HepG2 (cell line): Measurements from ENCODE around the gene RUNDC1. TPM values are rescaled to one million over a fixed set of nuclear protein-coding genes. Genes with fewer than 3 reads are reported as not detected.
A peak's percentile ranks its signal among the peaks of the same experiment; 100 is the strongest.

ENCODE experiments used
- CENPX ChIP-seq: sonication (generic); formaldehyde crosslinking; IDR thresholded peaks from 2 replicates; pipeline ENCODE4 v1.9.0; 2021; ENCODE audit warnings: mild to moderate bottlenecking, missing genetic modification reagents, moderate library complexity
- DZIP1 ChIP-seq: sonication (generic); formaldehyde crosslinking; IDR thresholded peaks from 2 replicates; pipeline ENCODE4 v1.5.0; 2020; ENCODE audit warnings: mild to moderate bottlenecking, missing genetic modification reagents
- FOXO1 ChIP-seq: sonication (generic); formaldehyde crosslinking; IDR thresholded peaks from 2 replicates; pipeline ENCODE4 v1.4.0; 2020; ENCODE audit warnings: missing genetic modification reagents
- MATR3 ChIP-seq: sonication (generic); formaldehyde crosslinking; IDR thresholded peaks from 2 replicates; pipeline ENCODE4 v1.4.0; 2020; ENCODE audit warnings: missing genetic modification reagents
- MEF2D ChIP-seq: sonication (generic); formaldehyde crosslinking; IDR thresholded peaks from 2 replicates; pipeline ENCODE4 v1.5.1; 2020; ENCODE audit warnings: mild to moderate bottlenecking, missing genetic modification reagents
- MIXL1 ChIP-seq: IDR thresholded peaks from 2 replicates; pipeline ENCODE4 v1.6.1; 2016
- MTERF4 ChIP-seq: sonication (generic); formaldehyde crosslinking; IDR thresholded peaks from 2 replicates; pipeline ENCODE4 v1.8.0; 2023; ENCODE audit warnings: mild to moderate bottlenecking, missing genetic modification reagents
- NR1H2 ChIP-seq: sonication (generic); formaldehyde crosslinking; IDR thresholded peaks from 2 replicates; pipeline ENCODE4 v1.8.1; 2022; ENCODE audit warnings: low read depth, missing genetic modification reagents, borderline replicate concordance
- PLRG1 ChIP-seq: fragments of 450-650 bp; conservative IDR thresholded peaks from 2 replicates; pipeline ENCODE4 v1.6.1; 2016
- SNAPC2 ChIP-seq: sonication (generic); formaldehyde crosslinking; IDR thresholded peaks from 2 replicates; pipeline ENCODE4 v1.8.1; 2022; ENCODE audit warnings: mild to moderate bottlenecking, missing genetic modification reagents
- SRSF4 ChIP-seq: fragments of 200-400 bp; formaldehyde crosslinking; IDR thresholded peaks from one replicate; pipeline ENCODE4 v1.6.1; 2018; ENCODE audit warnings: mild to moderate bottlenecking, low read depth, low read length, moderate library complexity; ENCODE audit not compliant: poor library complexity, severe bottlenecking
- SSRP1 ChIP-seq: IDR thresholded peaks from 2 replicates; pipeline ENCODE4 v1.6.1; 2016; ENCODE audit warnings: control low read depth
- TP53 ChIP-seq: sonication (generic); formaldehyde crosslinking; conservative IDR thresholded peaks from 2 replicates; pipeline ENCODE4 v1.4.0; 2020; ENCODE audit warnings: missing genetic modification reagents
- ZFP36 ChIP-seq: fragments of 150-350 bp; IDR thresholded peaks from 2 replicates; pipeline ENCODE4 v1.6.1; 2018; ENCODE audit warnings: borderline replicate concordance, low read length, low read depth; ENCODE audit not compliant: partially characterized antibody
- ZFP37 ChIP-seq: sonication (generic); formaldehyde crosslinking; IDR thresholded peaks from 2 replicates; pipeline ENCODE4 v1.4.0; 2020; ENCODE audit warnings: missing genetic modification reagents, borderline replicate concordance
- ZNF124 ChIP-seq: sonication (generic); formaldehyde crosslinking; IDR thresholded peaks from 2 replicates; pipeline ENCODE4 v1.4.0; 2020; ENCODE audit warnings: missing genetic modification reagents
- ZNF180 ChIP-seq: sonication (generic); formaldehyde crosslinking; IDR thresholded peaks from 2 replicates; pipeline ENCODE4 v1.4.0; 2020; ENCODE audit warnings: low read depth, missing genetic modification reagents, borderline replicate concordance
- polyA plus RNA-seq, 8 experiments: library from polyadenylated mRNA; depleted of rRNA in 3 of 8; stranded (reverse) in 7 of 8; unstranded in 1 of 8; fragments of >200 nt; fragmentation: Illumina TruSeq in 4 of 8; extraction: Trizol in 4 of 8; gene quantifications; 2 replicates each; pipeline versions ENCODE4 v1.2.1 to v1.2.3, GENCODE V29; 2011 to 2016; ENCODE audit warnings: low read depth in 4 of 8, missing spikeins in 1 of 8, mixed read lengths in 1 of 8; ENCODE audit not compliant: insufficient read depth in 1 of 8
- total RNA-seq, 5 experiments: library from RNA; depleted of rRNA; stranded (reverse); fragments of >200 nt; fragmentation: Illumina TruSeq; extraction: Trizol; gene quantifications; 2 replicates each; pipeline ENCODE4 v1.2.3, GENCODE V29; 2016; ENCODE audit warnings: low read depth in 1 of 5
- TF ChIP-seq, protein P1 (sequence below): sonication (generic); formaldehyde crosslinking; IDR thresholded peaks from 2 replicates; pipeline ENCODE4 v1.4.0; 2020; ENCODE audit warnings: missing genetic modification reagents
- TF ChIP-seq, protein P2 (sequence below): sonication (generic); formaldehyde crosslinking; IDR thresholded peaks from 2 replicates; pipeline ENCODE4 v1.4.0; 2020; ENCODE audit warnings: mild to moderate bottlenecking, missing genetic modification reagents
- TF ChIP-seq, protein P3 (sequence below): fragments of 450-650 bp; IDR thresholded peaks from 2 replicates; pipeline ENCODE4 v1.6.1; 2016
- TF ChIP-seq, protein P4 (sequence below): sonication (generic); formaldehyde crosslinking; IDR thresholded peaks from 2 replicates; pipeline ENCODE4 v1.4.0; 2020; ENCODE audit warnings: missing genetic modification reagents

Gene RUNDC1
- total and polyA plus RNA-seq, 2 of the 13 experiments (the other 11 are each of a cell fraction or from before 2014, with no cell fraction given): 10.3 to 11.4 TPM

GRCh38 chr17:42997984-42998938 lies 17.9 kb downstream of the RUNDC1 start, which contains the start of gene RPL27 (continued):
- TF ChIP-seq, protein P1, sequence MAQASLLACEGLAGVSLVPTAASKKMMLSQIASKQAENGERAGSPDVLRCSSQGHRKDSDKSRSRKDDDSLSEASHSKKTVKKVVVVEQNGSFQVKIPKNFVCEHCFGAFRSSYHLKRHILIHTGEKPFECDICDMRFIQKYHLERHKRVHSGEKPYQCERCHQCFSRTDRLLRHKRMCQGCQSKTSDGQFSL: no peak
- TF ChIP-seq SNAPC2 (CRISPR knock-in tag) (peak; percentile 96; the same call in 1 of the 2 replicates), CENPX (no peak), FOXO1 (CRISPR knock-in tag) (peak; percentile 88), ZNF180 (CRISPR knock-in tag) (no peak), TP53 (CRISPR knock-in tag) (peak; percentile 94), PLRG1 (no peak), MTERF4 (CRISPR knock-in tag) (peak; percentile 98), ZFP36 (no peak), MIXL1 (CRISPR knock-in tag) (peak; percentile 99), MEF2D (peak; percentile 98), SSRP1 (CRISPR knock-in tag) (peak; percentile 97), NR1H2 (no peak), DZIP1 (peak; percentile 81; the same call in 1 of the 2 replicates), ZNF124 (peak; percentile 99), ZFP37 (CRISPR knock-in tag) (peak; percentile 54; the same call in 1 of the 2 replicates), MATR3 (CRISPR knock-in tag) (no peak), SRSF4 (no peak)
- TF ChIP-seq, protein P2, sequence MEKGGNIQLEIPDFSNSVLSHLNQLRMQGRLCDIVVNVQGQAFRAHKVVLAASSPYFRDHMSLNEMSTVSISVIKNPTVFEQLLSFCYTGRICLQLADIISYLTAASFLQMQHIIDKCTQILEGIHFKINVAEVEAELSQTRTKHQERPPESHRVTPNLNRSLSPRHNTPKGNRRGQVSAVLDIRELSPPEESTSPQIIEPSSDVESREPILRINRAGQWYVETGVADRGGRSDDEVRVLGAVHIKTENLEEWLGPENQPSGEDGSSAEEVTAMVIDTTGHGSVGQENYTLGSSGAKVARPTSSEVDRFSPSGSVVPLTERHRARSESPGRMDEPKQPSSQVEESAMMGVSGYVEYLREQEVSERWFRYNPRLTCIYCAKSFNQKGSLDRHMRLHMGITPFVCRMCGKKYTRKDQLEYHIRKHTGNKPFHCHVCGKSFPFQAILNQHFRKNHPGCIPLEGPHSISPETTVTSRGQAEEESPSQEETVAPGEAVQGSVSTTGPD (CRISPR knock-in tag): no peak
- TF ChIP-seq, protein P3, sequence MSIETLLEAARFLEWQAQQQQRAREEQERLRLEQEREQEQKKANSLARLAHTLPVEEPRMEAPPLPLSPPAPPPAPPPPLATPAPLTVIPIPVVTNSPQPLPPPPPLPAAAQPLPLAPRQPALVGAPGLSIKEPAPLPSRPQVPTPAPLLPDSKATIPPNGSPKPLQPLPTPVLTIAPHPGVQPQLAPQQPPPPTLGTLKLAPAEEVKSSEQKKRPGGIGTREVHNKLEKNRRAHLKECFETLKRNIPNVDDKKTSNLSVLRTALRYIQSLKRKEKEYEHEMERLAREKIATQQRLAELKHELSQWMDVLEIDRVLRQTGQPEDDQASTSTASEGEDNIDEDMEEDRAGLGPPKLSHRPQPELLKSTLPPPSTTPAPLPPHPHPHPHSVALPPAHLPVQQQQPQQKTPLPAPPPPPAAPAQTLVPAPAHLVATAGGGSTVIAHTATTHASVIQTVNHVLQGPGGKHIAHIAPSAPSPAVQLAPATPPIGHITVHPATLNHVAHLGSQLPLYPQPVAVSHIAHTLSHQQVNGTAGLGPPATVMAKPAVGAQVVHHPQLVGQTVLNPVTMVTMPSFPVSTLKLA: peak; percentile 96
- TF ChIP-seq, protein P4, sequence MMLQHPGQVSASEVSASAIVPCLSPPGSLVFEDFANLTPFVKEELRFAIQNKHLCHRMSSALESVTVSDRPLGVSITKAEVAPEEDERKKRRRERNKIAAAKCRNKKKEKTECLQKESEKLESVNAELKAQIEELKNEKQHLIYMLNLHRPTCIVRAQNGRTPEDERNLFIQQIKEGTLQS (CRISPR knock-in tag): peak; percentile 78
